ENCODE results near the gene PSME3.

DNA sequence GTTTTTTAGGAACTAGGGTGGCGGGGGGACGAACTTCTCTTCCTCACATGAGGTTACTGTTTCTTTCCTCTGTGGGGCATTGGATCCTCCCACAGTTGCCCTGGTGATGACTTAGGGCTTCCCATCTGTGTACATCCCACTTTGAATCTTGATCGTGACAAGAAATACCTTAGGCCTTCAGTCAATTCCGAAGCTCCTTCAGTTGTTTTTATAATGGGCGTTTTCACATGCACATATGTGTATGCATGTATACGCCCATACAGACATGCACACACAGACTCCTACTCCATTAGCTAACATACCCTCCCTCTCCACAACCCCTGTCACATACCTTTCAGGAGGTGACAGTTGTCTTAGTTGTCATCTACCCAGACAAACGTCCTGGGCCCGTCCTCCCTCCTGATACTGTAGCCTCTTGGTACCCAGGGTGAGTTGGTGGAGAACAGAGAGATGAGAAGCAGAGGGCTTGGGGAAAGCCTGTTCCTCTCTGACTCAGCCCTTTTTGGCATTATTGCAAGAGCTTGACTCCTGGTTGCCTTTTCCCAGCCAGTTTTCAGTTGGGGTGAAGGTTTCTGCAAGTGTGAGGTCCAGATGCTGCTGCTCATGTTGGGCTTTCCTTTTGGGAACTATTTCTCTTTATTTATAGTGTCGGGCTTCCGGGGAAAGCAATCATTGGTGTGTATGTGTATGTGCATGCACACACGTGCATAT, 8.9 kb downstream of the PSME3 start:
- TF ChIP-seq CTCF (IDR thresholded peaks at IDR 0.05) (no peak), POLR2A (IDR thresholded peaks at IDR 0.05) (no peak)

Measured in body of pancreas (tissue), 4 donors.